Stimulated activated CD4-positive, alpha-beta T cell treated with anti-CD3 and anti-CD28 coated beads, Interleukin-4, amount 100 ng/mL, for 4 hours (primary cell): ENCODE results near the gene VRTN.
A peak's percentile ranks its signal among the peaks of the same experiment; 100 is the strongest.
"Not testable (repeated sequence)": the region's sequence is repeated elsewhere in the genome, so short reads cannot be mapped to it uniquely, and the experiment has no call there.

Experiments
- DNase-seq, 2 experiments: peaks; one replicate each; pipeline ENCODE4 v3.0.0-alpha.2; 2020

The VRTN gene, protein sequence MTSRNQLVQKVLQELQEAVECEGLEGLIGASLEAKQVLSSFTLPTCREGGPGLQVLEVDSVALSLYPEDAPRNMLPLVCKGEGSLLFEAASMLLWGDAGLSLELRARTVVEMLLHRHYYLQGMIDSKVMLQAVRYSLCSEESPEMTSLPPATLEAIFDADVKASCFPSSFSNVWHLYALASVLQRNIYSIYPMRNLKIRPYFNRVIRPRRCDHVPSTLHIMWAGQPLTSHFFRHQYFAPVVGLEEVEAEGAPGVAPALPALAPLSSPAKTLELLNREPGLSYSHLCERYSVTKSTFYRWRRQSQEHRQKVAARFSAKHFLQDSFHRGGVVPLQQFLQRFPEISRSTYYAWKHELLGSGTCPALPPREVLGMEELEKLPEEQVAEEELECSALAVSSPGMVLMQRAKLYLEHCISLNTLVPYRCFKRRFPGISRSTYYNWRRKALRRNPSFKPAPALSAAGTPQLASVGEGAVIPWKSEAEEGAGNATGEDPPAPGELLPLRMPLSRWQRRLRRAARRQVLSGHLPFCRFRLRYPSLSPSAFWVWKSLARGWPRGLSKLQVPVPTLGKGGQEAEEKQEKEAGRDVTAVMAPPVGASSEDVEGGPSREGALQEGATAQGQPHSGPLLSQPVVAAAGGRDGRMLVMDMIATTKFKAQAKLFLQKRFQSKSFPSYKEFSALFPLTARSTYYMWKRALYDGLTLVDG

DNA sequence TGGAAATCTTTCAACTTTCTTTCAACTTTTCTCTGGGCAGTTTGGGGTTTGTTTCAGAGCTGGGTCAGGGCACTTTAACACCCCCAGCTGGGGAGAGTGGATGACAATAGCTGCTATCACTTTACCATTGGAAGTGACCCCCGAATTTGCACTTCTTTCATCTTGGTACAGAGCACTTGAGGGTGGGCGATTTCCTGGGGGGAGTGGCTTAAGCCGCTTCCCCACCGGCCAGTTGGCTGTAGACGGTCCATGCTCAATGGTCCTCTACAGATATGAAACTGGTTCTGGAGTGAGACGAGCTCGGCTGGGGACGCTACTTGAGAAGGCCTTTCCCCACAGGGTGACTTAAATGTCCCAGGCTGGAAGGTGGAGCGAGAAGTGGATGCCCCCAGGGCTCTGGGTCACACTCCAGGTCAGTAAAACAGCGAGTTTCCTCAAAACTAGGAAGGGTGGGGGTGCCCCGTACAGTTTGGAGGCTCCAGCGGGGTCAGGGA is at the start of gene VRTN:
TSS of gene VRTN (plus strand) at position 231 of the 494 bp plus-strand sequence. CDS start 8,313 bp downstream, outside the sequence.
- no peak for DNase-seq

DNA sequence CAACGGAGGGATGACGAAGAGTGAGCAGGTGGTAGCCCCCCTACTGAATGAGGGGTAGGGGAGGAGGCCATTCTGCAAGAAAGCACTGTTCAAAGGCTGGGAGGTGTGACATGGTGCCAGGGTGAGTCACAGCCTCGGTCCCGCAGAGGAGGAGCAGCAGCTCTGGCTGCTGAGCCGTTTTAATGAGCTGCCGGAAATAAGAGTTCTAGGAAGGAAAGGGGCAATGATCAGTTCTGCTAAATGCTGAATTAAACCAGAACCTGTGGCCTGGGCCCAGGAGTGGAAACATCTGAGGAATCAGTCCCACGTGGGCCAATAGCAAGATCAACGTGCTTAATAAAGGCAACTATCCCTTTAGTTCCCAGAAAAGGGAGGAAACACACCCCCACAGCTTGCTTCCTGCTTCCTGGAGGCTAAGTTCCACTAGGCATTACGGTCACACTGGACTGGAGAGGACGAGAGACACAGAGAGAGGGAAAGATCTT is 49.2 kb upstream of the VRTN start:
- DNase-seq: peak in 1 of 2 experiments; percentile 29

DNA sequence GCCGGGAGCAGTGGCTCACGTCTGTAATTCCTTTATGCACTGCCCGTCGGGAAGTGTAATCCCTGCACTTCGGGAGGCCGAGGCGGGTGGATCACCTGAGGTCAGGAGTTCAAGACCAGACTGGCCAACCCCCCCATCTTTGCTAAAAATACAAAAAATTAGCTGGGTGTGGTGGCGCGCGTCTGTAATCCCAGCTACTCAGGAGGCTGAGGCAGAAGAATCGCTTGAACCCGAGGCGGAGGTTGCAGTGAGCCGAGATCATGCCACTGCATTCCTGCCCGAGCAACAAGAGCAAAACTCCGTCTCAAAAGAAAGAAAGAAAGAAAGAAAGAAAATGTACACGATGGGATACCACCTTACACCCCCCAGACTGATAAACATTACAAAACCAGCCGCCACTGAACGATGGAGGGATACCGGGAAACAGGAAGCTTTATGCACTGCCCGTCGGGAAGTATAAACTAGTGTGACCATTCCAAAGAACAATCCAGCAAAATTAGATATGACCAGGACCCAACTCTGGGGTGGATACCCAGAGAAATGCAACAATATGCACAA is 46.6 kb upstream of the VRTN start:
- no peak for DNase-seq

DNA sequence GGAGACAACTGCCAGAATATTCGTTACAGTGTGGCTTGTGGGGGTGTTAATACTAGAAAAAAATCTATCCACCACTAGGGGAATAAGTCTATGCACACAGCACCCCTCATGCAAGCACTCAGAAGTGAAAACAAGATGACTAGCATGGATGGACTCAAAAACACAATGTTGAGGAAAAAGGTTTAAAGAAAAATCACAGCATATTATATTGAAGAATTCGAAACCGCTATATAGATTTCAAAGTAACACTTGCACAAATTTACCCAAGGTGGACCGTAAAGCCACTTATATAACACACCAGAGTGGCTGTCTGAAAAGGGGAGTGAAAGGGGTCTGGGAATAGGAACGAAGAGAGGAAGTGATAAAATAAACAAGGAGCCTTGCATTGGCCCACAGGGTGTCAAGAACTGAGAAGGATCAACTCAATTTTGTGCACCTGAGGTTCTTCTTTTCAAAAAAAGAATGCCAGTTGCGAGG is 46.1 kb upstream of the VRTN start:
- DNase-seq: no peak

DNA sequence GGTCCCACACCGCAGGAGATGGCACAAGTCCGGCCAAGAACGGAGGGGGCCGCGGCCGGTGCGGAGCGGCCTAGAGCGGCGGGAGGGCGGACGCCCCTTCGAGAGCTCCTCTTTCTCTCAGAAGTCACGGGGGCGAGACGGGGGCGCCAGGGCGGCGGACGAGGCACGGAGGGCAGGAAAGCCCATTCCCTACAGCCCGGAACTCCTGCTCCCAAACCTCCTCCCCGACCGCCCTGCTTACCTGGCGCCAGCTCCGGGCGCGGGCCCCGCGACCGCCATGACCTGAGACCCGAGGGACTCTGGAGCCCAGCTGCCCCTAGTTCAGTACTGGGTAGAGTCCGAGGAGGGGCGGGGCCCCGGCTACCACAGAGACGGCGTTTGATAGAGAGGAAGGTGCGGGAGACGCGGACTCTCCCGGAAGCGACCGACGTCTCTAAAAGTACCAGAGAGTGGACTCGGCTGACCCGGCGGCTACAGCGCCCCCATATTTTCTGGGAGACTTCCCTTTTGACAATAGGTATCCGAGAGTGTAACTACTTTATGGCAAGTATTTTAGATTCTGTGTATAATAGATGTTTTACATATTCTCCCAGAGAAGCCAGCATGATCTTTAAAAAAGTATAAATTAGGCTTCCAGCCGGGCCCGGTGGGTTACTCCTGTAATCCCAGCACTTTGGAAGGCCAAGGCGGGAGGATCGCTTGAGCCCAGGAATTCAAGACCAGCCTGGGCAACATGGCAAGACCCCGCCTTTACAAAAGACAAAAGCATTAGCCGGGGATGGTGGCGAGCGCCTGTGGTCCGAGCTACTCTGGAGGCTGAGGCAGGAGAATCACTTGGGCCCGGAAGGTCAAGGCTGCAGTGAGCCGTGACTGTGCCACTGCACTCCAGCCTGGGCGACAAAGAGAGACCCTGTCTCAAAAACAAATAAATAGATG is 45.4 kb upstream of the VRTN start, which contains the start of gene ABCD4:
TSS of gene ABCD4 (minus strand) at position 301 of the 936 bp plus-strand sequence. CDS start at position 279, 22 bp downstream.
- DNase-seq: peak; percentile 80 to 82

DNA sequence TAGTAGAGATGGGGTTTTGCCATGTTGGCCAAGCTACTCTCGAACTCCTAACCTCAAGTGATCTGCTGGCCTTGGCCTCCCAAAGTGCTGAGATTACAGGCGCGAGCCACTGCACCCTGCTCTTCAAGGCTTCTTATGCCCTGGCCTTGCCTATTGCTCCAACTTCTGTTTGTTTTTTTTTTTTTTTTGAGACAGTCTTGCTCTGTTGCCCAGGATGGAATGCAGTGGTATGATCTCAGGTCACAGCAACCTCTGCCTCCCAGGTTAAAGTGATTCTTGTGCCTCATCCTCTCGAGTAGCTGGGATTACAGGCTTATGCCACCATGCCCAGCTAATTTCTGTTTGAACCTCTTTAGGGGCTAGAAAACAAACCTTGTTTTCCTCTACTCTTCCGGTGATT is 39.6 kb upstream of the VRTN start:
- no peak for DNase-seq

DNA sequence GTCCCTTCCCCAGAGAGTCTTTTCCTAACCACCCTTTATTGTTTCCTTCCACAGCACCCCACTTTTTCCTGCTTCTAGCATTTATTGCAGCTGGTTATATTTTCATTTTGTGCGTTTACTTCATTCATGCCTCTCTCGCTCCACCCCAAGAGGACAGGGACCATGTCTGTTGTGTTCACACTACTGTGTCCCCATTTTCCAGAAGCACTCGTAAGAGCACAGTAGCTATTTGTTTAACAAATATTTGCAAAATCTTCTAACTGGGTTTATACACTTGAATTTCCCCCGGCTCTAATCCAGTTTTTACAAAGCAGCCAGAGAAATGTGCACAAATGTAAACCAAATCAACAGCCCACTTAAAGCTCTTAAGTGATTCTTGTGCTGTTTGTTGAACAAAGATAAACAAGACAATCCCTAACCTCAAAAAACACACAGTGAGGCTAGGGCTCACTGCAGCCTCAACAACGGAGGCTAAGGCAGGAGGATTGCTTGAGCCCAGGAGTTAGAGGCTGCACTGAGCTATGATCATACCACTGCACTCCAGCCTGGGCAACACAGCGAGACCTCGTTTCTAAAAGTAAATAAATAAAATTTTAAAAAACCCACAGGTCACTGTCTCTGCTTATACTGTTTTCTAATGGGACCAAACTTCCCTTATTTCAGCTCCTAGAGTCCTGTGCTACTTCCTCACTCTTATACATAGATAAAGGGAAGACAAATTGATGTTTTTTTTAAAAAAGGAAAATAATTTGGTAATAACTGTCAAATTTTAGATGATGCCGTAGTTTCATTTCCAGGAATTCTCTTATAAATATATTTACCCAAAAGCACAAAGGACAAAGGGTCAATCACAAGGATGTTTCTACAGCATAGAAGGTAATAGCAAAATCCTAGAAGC is 38.9 kb upstream of the VRTN start:
- no peak for DNase-seq

DNA sequence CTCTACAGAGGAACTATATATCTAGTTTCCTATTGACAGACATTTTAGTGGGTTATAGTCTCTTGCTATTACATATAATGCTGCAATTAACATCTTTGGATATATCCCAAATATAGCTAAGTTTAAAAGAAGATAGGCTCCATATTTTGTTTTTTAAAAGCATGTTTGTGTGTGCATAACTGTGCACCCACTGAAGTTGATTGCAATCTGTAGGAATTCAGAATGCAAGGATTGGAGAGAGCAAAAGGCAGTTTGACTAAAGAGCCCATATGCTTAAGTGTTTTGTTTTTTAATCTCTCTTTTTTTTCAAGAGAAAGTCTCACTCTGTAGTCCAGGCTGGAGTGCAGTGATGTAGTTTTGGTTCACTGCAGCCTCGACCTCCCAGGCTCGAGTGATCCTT is 36.1 kb upstream of the VRTN start:
- no peak for DNase-seq

DNA sequence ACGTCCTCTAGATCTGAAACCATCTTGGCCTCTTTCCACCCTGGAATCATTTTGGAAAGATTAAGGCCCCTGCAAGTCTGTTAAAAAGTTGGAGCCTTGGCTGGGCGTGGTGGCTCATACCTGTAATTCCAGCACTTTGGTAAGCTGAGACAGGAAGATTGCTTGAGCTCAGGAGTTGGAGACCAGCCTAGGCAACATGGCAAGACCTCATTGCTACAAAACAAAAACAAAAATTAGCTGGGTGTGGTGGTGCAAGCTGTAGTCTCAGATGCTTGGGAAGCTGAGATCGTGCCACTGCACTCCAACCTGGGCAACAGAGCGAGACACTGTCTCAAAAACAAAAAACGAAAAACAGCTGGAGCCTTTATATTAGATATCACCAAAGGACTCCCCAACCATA is 34.7 kb upstream of the VRTN start:
- no peak for DNase-seq

DNA sequence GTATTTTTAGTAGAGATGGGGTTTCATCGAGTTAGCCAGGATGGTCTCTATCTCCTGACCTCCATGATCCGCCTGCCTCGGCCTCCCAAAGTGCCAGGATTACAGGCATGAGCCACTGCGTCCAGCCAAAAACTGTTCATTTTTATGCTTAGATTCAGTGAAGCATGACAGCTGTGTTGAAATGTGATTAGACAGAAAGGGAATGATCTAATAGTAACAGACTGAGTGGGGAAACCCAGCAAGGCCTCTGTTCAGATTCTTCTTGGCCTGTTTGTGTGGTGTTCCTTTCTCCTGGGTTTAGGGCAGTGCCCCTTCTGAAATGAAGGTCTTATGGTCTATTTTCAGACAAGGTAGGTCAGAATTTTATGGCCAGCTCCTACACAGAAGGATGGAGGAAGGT is 33.7 kb upstream of the VRTN start:
- DNase-seq: no peak

DNA sequence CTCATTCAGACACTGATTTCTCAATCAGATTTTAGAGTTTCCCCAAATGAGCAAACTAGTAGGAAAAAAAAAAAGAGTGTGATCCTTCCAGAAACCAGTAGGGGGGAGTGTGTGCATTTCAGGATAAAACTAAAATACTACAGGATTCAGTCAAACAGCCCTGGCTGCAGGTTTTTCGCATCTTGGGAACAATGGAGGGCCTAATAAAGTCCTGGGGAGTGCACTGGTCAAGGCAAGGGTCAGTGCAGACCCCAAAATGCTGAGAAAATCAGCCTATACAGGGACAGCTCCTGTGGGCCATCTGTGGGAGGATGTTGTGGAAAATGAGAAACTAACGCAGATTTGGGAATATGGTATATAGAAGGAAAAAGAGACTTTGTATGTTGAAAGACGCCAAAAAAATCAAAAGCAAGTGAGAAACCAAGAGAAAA is 23.3 kb upstream of the VRTN start:
- DNase-seq: no peak

DNA sequence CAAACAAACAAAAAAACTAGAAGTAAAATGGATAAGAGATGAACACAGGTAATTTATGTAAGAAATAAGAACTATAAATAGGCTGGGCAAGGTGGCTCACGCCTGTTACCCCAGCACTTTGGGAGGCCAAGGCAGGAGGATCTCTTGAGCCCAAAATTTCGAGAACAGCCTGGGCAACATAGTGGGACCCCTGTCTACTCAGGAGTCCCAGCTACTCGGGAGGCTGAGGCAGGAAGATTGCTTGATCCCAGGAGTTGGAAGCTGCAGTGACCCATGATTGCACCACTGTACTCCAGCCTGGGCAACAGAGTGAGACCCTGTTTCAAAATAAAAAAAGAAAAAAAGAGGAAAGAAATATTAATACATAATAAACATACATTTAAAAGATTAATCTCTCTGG is 22.8 kb upstream of the VRTN start:
- no peak for DNase-seq

DNA sequence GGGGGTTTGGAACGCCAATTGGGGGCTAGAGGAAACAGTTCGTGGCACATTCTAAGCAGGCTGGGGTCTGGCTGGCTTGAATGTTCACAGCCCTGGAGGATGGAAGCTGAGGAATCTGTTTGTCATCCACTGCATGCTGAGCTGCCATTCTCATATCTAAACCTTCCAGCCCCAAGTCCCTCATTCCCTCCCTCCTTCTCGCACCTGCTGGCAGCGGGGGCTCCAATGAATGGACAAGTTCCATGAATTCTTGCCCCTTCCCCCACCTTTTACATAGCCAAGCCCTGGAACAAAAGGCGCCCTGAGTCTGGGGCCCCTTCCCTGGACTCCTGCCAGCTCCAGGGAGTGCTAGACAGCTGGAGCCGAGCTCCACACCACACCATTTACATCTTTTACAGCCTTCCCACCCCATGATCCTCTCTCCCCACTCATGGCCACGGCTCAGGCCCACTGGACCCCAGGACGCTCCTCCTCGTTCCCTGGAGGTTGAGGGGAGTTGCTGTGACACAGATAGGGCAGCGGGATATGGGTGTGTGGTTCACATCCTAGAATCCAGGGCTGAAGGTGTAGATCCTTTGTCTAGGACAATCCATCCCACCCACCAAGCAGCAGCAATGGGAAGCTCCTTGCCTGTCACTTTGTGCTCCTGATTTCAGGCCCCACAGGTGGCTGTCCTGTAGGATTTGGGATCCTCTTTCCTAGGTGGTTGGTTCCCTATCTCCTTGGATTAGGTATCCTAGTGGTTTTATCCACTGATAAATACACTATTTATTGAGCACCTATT is 21.7 kb upstream of the VRTN start:
- DNase-seq: no peak

DNA sequence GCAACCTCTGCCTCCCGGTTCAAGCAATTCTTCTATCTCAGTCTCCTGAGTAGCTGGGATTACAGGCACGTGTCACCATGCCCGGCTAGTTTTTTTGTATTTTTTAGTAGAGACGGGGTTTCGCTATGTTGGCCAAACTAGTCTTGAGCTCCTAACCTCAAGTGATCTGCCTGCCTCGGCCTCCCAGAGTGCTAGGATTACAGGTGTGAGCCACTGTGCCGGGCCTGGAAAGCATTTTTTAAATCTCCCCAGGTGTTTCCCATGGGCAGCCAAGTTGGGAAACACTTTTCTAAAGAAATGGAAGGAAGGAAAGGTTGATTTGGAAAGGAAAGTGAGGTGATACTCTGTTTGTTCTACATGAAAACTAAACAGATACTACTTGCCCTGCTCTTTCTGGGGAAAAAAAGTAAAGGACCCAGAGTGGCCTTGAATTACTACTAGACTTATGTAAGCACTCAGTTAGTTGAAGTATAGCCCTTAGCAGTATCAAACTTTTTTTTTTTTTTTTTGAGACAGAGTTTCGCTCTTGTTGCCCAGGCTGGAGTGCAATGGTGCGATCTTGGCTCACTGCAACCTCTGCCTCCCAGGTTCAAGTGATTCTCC is 18.2 kb upstream of the VRTN start:
- DNase-seq: not testable (repeated sequence)

DNA sequence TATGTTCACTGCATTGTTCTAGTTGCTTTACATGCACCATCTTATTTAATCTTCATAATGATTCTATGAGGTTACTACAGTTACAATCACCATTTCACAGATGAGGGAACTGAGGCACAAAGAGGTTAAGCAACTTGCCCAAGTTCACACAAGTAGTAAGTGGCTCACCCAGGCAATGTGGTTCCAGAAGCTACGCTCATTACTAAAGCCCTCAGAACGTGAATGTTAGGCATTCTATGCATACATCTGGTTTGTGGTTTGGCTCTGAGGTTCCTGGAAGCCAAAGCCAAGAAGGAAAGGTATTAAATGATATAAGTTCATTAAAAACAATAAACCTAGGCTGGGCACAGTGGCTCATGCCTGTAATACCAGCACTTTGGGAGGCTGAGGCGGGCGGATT is 14.4 kb upstream of the VRTN start:
- DNase-seq: no peak

DNA sequence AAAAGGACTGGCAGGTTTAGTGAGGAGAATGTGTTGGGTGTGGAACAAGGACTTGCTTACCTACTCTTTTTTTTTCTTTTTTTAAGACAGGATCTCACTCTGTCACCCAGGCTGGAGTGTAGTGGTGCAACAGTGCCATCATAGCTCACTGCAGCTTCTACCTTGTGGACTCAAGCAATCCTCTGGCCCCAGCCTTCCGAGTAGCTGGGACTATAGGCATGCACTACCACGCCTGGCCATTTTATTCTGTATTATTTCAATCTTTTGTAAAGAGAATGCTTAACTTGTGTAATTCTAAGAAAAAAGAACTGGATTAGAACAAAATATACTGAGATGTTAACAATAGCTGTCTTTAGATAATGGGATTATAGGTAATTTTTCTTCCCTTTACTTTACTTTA is 1.9 kb upstream of the VRTN start:
- no peak for DNase-seq

DNA sequence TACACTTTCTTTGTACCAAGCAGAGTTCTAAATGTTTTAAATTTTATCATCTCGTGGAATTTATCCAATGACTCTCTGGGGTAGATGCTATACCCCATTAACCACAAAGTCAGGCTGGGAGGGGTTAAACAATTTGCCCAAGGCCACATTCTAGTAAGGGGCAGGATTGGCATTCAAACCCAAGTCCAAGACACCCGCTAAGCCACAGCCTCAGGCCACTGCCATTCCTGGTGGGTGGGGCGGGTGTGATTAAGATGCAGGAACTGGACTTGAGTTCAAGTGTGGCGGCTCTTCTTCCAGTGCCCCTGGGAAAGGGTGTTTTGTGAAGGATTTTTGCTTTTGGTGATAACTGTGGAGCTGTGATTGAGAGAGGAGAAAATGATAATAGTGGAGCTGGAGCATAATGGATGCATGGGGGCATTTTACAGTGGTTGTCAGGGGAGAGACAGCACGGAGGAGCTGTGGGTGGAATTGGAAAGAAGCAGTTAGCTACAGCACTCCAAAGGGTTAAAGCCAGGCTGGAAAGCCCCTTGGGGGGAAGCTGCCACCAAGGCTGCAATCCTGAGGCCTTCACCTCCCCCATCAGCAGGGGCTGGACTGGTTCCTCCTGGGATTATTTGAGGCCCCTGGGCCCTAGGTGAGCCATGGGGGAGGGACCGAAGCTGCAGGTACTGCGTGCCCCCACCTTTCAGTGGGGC is 1.0 kb upstream of the VRTN start:
- no peak for DNase-seq

DNA sequence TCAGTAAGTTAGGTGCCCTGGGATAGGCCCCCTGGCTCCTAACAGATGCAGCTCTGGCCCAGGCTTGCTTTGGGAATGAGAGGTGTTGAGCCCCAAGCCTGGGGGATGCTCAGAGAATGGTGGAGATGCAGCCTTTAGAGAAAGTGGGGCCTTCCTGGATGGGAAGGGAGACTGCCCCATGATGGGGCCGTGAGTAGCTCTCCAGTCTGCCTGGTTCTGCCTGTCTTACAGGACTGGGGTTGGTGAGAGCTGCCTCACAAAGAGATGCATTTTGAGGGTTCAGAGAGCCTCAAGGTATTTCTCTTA is 523 bp upstream of the VRTN start:
- DNase-seq: no peak

DNA sequence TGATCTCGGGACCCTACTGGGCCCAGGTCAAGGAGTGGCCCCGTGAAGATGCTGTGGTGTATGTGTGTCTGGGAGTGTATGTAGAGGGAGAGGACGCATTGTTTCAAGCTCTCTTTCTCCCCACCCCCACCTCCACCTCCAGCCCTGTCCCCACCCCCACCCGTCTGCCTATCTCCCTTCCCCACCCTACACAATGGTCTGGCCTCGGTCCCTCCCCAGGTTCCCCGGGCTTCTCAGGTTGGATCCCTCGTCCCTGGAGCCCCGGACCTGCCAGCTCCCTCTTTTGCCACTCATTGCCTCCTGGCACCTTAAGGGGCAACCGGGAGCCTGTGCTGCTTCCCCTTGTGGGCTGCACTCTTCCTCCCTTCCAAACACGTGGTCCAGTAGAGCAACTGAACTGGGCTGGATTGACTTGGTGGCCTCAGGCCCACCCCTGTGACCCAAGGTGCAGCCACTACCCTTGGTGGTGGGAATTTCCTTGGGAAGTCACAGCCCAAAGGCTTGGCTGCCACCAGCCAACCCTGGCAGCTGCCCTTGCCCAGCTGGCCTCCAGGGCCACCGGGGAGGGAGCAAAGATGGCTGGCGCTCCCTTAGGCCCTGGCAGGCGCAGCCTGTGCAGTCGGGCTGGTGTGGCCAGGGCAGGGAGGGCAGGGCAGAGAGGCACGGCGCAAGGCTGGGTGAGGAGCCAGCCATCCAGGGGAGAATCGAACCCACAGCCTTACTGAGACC is 628 bp downstream of the VRTN start:
- DNase-seq: no peak
